GM18499 (cell line): ENCODE data around the gene MMP21.

Experiments used
- ATAC-seq: cut with Tn5 transposase; IDR thresholded peaks from one replicate; pipeline ENCODE4 v1.9.1; 2021; ENCODE audit warnings: moderate number of reproducible peaks; ENCODE audit not compliant: insufficient read depth, unreplicated experiment

MMP21 gene

GRCh38 chr10:125768219-125768855 is 7.3 kb downstream of the MMP21 start:
- ATAC-seq, result no peak

DNA sequence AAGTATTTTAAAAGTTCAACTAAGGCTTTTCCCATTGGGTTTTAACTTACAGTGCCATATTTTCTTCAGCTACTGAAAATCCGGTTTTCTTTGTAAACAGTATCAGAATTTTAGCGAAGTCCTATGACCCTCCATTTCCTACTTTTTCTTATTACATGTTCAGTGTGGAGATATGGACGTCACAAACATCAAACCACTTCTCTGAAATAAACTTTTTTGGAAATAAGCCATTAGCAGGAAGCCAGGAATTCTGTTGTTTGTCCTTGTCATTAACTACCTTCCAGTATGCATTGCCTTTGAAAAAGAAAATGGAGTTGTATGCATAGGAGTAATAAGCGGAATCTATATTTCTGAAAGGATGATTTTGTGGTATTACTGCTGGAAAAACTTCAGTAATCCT is 9.1 kb downstream of the MMP21 start:
- ATAC-seq, result no peak

GRCh38 chr10:125765835-125766234 is 9.8 kb downstream of the MMP21 start:
- no peak for ATAC-seq

DNA sequence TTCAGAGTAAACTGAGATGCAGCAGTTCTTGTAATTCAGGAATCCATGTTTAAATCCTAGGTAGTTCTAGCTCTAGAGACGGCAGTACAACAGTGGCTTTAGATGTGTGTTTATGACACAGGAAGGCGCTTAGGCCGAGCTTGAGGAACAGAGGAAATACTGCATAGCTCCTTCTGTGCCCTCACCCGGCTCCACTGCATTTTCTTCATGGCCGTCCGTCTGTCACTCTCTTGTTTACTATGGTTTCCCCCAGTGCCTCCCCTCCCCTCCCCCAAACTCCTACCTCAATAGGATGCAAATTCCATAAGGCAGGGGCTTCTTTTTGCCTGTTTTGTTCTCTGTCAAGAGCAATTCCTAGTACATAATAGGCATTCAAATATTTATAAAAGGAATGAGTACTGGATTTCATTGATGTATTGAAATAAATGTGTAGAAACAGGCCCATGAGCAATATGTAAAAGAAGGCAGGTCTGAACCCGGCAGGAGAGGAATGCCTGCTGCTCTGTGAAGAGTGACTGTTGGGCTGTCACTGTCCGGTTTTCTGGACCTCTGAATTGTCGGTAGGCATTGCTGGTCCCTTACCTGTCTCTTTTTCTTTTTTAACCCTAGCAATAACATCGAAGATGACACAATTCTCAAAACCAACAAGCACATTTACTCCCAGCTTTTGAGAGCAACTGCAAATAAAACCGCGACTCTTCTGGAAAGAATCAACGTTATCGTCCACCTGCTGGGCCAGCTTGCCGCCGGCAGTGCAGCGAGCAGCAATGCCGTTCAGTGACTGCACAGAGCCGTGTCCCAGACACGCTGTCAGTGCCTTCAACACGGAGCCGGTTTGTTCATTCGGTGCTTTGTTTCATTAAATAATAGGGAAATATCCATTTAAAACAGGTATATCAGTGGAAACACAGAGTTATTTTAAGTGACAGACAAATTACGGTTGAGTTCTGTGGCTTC is 12.7 kb downstream of the MMP21 start:
- ATAC-seq, result no peak

DNA sequence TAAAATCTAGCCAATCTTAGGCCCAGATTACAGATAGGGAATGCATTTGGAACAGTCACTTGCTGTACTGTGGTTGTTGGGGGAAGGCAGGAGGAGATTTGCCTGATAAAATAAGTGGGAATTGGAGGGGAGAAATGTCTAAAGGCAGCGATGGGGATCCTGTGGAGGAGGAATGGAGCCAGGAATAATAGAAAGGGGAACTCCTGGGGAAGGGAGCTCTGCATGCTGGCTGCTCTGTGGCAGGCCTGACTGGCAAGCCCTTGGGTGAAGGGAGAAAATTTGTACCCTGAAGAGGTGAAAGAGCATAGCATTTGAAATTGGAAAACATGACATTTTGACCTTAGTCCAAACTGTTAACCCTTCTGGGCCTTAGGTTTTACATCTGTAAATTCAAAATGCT is 13.7 kb downstream of the MMP21 start:
- ATAC-seq, result no peak

- no peak for ATAC-seq
These were observed 17.9 kb downstream of the MMP21 start for GRCh38 chr10:125757742-125758141.

GRCh38 chr10:125756853-125757487 is 18.7 kb downstream of the MMP21 start:
- ATAC-seq, result no peak

DNA sequence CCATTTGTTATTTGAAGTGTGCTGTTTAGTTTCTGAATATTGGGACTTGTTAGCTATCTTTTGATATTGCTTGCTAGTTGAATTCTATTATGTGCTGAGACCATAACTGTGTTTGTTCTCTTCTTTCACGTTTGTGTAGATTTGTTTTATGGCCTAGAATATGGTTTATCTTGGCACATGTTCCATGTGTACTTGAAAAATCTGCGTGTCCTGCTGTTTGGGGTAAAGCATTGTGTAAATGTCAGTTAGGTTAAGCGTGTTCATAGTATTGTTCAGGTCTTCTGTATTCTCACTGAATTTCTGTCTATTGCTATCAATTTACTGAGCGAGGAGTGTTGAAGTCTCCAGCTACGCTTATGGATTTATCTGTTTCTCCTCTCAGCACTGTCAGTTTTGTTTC is 19.4 kb downstream of the MMP21 start:
- no peak for ATAC-seq

GRCh38 chr10:125747417-125747816 is 28.2 kb downstream of the MMP21 start:
- ATAC-seq, result no peak

DNA sequence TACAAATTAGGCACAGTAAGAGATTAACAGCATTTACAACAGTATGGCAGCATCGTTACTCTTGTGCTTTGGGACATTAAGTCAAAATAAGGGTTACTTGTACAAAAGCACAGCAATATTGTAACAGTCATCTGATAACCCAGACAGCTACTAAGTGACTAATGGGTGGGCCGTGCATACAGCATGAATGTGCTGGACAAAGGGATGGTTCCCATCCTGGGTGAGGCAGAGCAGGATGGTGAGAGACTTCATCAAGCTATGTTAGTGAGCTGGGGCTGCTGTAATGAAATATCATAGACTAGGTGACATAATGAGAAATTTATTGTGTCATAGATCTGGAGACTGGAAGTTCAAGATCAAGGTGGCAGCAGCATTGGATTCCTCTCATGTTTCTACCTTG is 30.7 kb downstream of the MMP21 start:
- ATAC-seq, result no peak

DNA sequence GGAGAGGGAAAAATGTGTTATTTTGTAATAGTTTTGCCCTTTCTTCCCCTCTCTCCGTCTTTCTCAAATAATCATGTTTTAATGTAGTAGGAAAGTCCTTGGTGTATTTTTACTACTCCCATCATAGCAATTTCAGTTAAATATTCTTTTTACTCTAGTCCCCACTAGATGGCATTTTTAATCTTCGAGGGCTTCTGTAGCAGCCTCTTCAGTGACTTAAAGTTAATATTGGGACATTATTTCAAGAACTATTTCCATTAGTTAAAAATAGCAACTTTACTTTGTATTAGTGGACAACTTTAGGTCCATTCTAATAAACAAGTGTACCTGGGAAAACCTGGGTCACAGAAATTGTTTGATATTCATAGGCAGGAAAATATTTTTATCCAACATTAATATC is 33.2 kb downstream of the MMP21 start:
- no peak for ATAC-seq

DNA sequence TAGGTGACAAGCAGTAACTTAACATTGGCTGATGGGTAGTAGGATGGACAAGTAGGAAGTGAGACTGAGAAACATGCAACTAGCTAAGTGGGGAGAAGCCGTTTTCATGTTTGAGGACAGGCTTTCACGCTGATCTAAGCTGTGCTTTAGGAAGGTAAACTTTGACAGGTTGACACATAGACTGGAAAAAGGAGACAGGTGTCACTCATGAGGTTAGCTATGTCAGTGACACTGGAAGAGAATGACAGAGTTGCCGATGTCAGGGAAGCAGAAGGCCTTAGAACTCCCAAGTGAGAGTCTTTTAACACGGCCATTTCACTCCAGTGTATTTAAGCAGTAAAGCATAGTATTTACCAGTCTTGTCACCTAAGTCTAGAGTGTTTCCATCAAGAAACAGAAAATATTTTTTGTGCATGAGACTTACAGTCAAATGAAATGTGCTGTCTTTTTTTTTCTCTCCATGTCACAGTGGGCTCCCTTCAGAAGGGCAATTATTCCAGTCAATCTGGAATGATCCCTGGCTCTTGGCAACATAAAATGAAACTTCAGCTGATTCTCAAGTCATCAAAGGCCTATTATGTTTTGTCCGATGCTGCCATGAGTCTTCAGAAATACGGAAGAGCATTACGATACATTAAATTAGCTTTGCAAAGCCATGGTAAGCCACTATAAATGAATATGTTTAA is 35.5 kb downstream of the MMP21 start:
- ATAC-seq, result no peak

GRCh38 chr10:125738206-125738605 is 37.4 kb downstream of the MMP21 start:
- ATAC-seq, result no peak

- no peak for ATAC-seq
These were observed 40.8 kb downstream of the MMP21 start for GRCh38 chr10:125734823-125735222.

DNA sequence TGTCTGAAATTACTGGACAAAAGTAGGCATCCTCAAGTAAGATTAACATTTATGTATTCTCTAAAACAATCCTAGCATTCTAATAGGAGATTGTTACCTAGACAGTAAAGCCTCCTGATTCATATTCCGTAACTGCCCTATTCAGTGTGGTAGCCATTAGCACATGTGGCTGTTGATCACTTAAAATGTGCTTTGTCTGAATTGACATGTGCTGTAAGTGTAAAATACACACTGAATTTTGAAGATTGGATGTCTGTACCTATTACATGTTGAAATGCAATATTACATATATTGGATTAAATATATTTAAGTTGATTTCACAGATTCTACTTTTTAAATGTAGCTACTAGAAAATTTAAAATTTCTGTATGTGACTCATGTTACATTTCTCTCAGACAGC is 41.5 kb downstream of the MMP21 start:
- no peak for ATAC-seq

DNA sequence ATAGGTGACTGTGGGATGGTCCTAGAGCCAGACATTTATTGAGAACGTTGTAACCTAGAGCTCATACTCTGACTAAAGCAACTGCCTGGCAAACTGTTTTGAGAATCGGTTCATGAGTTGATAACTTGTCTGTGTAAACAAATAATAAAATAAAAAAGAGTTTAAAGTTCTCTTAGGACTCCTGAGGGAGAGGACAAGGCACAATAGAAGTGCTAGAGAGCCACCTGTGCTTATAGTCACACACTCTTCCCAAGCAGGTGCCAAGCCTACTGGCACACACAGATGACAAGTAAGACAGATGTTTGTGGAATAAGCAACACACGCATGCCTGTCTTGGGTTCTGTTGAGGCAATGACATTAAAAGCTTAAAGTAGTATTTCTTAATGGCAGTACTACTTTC is 48.2 kb downstream of the MMP21 start:
- no peak for ATAC-seq

DNA sequence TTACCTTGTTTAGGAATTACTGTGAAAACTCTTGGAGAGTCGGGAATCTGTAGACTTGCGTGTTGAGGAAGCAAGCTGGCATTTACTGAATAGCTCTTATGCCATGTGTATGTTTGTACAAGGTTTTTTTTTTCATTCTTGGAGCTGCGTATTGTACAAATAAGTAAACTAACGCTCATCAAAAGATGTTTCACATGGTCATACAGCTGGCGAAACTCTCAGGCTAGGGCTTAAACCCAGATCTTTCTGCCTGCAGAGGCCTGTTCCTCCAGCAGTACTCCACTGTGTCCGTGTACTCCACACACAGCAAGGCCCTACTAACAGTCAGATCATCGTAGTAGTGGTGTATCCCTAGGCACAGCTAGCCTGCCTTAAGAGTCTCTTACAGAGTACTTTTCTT is 48.7 kb downstream of the MMP21 start:
- ATAC-seq, result no peak

GRCh38 chr10:125722811-125723210 is 52.8 kb downstream of the MMP21 start:
- ATAC-seq, result no peak

GRCh38 chr10:125721035-125721434 is 54.6 kb downstream of the MMP21 start:
- ATAC-seq, result no peak

DNA sequence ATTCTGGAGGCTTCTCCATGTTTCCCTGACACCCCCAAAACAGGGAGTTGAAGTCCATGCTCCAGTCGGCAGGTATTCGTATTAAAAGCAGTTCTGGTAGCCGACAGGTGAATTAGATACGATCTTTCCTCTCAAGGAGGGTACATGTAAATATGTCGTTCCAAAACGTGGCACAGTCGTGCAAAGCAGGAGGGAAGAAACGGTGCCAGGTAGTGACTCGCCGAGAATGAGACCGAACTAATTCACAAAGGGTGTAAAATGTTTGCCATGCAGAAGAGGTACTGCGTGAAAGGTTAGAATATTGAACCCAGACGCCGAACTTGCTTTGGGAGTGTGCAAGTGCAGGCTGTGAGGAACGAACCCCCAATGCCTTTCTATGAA is 55.6 kb downstream of the MMP21 start:
- no peak for ATAC-seq
